Stimulated activated naive CD8-positive, alpha-beta T cell treated with anti-CD3 and anti-CD28 coated beads, Interleukin-15, Interleukin-2, amounts not matched to agents 100 U/mL and 50 U/mL, for 24 hours (primary cell): Measurements from ENCODE around the gene ARHGEF7.

Experiments
- ATAC-seq: fragments of 150-1000 bp; cut with Tn5 transposase; one replicate; pipeline ENCODE4 v1.10.0; 2021
- DNase-seq: peaks from one replicate; pipeline ENCODE4 v3.0.0; 2021

ARHGEF7 gene

GRCh38 chr13:111303559-111303958, 188.4 kb downstream of the ARHGEF7 start:
- DNase-seq (no peak), ATAC-seq (no peak)

- ATAC-seq (peak; percentile 23), DNase-seq (no peak)
These were observed 189.0 kb downstream of the ARHGEF7 start for GRCh38 chr13:111304041-111304544.

DNA sequence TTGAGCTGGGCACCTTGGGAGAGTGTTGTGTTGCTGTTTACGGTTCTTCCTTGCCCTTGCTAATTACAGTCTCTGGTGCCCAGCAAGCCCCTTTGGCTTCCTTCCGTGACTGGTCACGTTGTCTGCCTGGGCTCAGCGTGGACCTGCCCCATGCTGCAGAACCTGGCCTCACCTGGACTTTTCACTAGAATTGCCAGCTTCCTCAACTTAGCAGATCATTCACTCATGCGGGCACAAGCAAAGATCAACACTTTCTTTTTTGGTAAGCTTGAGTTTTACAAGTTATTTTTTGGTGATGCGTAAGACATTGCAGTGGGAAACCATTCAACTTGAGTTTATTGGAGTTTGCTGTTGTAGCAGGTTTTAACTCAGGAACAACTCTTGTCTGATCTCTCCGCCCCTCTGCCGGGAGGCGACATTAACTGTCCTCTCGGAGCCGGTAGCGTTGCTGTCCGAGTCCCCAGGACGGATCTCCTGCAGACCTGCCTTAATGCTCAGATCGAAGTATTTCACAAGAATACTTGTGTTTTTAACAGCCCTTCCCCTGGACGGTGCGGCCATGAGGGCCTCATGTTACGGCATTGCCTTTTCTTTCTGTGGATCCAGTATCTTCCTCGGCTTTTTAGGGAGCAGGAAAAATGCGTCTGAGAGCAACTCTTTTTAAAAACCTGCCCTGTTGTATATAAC, 189.6 kb downstream of the ARHGEF7 start:
- no peak for ATAC-seq
- no peak for DNase-seq

- no peak for ATAC-seq
- DNase-seq, result no peak
These were observed 198.0 kb downstream of the ARHGEF7 start for GRCh38 chr13:111312944-111313590.

GRCh38 chr13:111313911-111314425, 198.9 kb downstream of the ARHGEF7 start:
- DNase-seq (no peak), ATAC-seq (peak; percentile 15)

GRCh38 chr13:111314852-111315251, 199.7 kb downstream of the ARHGEF7 start:
- DNase-seq (no peak), ATAC-seq (no peak)

GRCh38 chr13:111315347-111315995, 200.4 kb downstream of the ARHGEF7 start:
- DNase-seq (no peak), ATAC-seq (no peak)

GRCh38 chr13:111316161-111316730, 201.1 kb downstream of the ARHGEF7 start:
- ATAC-seq, result no peak
- DNase-seq, result no peak

GRCh38 chr13:111317042-111317550, 202.0 kb downstream of the ARHGEF7 start:
- DNase-seq, result no peak
- ATAC-seq, result no peak

- DNase-seq (no peak), ATAC-seq (no peak)
These were observed 202.6 kb downstream of the ARHGEF7 start for GRCh38 chr13:111317571-111318345.

GRCh38 chr13:111318386-111318785, 203.3 kb downstream of the ARHGEF7 start:
- DNase-seq (no peak), ATAC-seq (no peak)

DNA sequence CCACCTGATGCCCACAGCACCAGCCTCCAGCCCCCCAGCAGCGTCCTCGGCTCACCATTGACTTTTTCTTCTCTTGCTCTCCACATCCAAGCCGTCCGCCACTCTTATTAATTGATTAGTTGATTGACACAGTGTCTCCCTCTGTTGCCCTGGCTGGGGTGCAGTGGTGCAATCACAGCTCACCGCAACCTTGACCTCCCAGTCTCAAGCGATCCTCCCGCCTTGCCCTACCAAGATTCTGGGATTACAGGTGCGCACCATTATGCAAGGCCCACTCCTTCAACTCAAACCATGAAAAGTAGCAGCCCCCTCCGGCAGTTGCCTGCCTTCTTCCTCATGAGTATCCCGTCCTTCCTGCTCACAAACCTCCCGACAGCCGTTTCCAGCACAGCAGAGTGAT, 204.4 kb downstream of the ARHGEF7 start:
- DNase-seq (no peak), ATAC-seq (no peak)

- no peak for ATAC-seq
- DNase-seq, result no peak
These were observed 205.1 kb downstream of the ARHGEF7 start, which contains the start of gene TEX29 for GRCh38 chr13:111319998-111320911. Gene TEX29 (plus strand): TSS chr13:111320642. CDS start chr13:111320891, 249 bp downstream.

- DNase-seq, result no peak
- ATAC-seq, result no peak
These were observed 207.1 kb downstream of the ARHGEF7 start for GRCh38 chr13:111322001-111322915.

GRCh38 chr13:111322916-111323331, 207.8 kb downstream of the ARHGEF7 start:
- ATAC-seq (peak; percentile 11), DNase-seq (no peak)

- no peak for ATAC-seq
- no peak for DNase-seq
These were observed 208.4 kb downstream of the ARHGEF7 start for GRCh38 chr13:111323549-111323948.

DNA sequence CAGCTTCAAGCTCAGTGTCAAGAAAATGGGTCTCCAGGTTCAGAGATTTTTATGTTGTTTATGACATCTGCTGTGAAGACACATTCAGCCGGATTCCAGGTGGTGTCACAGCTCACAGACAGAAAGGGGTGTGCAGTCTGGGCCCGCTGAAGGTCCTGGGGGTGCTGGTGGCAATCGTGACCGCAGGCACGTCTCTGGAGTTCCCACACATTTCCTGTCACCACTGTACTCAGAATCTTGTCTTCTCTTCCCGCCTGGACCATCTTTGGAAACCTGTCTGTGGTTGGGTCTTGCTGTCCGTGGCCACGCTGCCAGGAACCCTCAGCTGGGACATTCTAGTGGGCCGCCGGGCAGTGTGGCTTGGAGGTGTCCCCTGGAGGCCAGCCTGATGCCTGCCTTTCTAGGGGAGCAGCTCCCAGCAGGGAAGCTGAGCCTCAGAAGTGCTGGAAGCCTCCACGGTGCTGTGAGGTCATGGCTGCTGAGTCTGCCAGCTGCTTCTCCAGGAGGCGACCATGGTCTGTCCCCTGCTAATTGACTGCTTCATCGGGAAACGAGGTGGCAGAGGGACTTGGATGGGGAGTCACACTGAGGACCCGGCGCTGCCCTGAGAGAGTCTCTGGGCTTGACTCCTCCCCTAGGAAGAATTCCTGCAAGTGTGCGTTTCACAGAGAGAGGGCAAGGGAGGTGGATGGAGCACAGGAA, 209.0 kb downstream of the ARHGEF7 start:
- no peak for ATAC-seq

GRCh38 chr13:111324736-111325135, 209.6 kb downstream of the ARHGEF7 start:
- DNase-seq, result no peak
- ATAC-seq, result no peak

More for the DNA sequence above, 209.0 kb downstream of the ARHGEF7 start:
- DNase-seq, result peak; percentile 14
